Psoas muscle (tissue), 8 donors: Measurements from ENCODE around the gene ATAD5. TPM values are rescaled to one million over a fixed set of nuclear protein-coding genes. Genes with fewer than 3 reads are reported as not detected.

ENCODE experiments used
- ATAC-seq, 4 donors: fragments of 200-7000 bp; cut with Tn5 transposase; one replicate each; pipeline ENCODE4 v1.9.1; 2020; ENCODE audit warnings: moderate library complexity in 3 of 4, mild to moderate bottlenecking in 2 of 4
- DNase-seq, 2 donors: peaks; one replicate each; pipeline ENCODE4 v3.0.0-alpha.2; 2020
- H3K27ac ChIP-seq: fragments of 200-600 bp; one replicate; pipeline ENCODE4 v1.8.0; 2022
- H3K27me3 ChIP-seq, 3 donors: fragments of 200-600 bp in 1 of 3; one replicate each; pipeline versions ENCODE4 v1.6.1 to v1.8.0; 2013 to 2022; ENCODE audit warnings: low read length in 2 of 3, mild to moderate bottlenecking in 2 of 3, moderate library complexity in 1 of 3; ENCODE audit not compliant: insufficient read depth in 3 of 3
- H3K36me3 ChIP-seq, 2 donors: fragments of 200-600 bp in 1 of 2; one replicate each; pipeline versions ENCODE4 v1.6.1 to v1.8.0; 2013 to 2022; ENCODE audit warnings: low read depth in 1 of 2, mild to moderate bottlenecking in 1 of 2, moderate library complexity in 1 of 2; ENCODE audit not compliant: insufficient read depth in 1 of 2
- H3K4me1 ChIP-seq: fragments of 200-600 bp; one replicate; pipeline ENCODE4 v1.8.0; 2022
- H3K4me3 ChIP-seq: fragments of 200-600 bp; one replicate; pipeline ENCODE4 v1.8.0; 2022; ENCODE audit warnings: mild to moderate bottlenecking
- H3K9me3 ChIP-seq: fragments of 200-600 bp; one replicate; pipeline ENCODE4 v1.8.0; 2022
- WGBS, 3 donors: extraction: QIAGEN DNeasy Blood & Tissue Kit; methylation state at CpG; one replicate each; pipeline versions ENCODE4 v1.1.6 to v1.1.7; 2013; 5-methylcytosine and 5-hydroxymethylcytosine counted together
- intact Hi-C, 2 donors: fragments of 100-400 bp; cut with DNase I; formaldehyde crosslinking; loops; one replicate each; pipeline versions ENCODE4 v1.11.0 to v1.14.2; 2022
- polyA plus RNA-seq, 3 donors: library from polyadenylated mRNA; stranded (reverse); fragments of 200-250 nt; gene quantifications; one replicate each; pipeline ENCODE4 v1.2.3, GENCODE V29; 2013
- total RNA-seq, 4 donors: library from RNA; stranded (reverse); fragmentation: NEBNext Ultra II Directional in 2 of 4; extraction: Animal tissue kit (Norgen Biotek cat#: 25700) in 2 of 4; gene quantifications; one replicate each; pipeline versions ENCODE4 v1.2.1 to v1.2.4, GENCODE V29; 2021 to 2023
- TF ChIP-seq, protein P1 (sequence below): fragments of 200-600 bp; IDR thresholded peaks from one replicate; pipeline ENCODE4 v1.8.0; 2022; ENCODE audit warnings: antibody characterized with exemption
- donor health status: healthy with polysubstance abuse.
- donor health status: DM: no; HTN: no; CAD: no; lungs with moderate emphysema.
- donor health status: Bipolar disorder and iron deficiency.
- donor health status: healthy.
- donor health status: DM: yes; HTN: yes; CAD: no.
- donor health status: DM: no; HTN: no; CAD: no.
- donor health status: DM: no; HTN: no; CAD: no.
- donor health status: DM: yes; HTN: yes; CAD: no.

Gene ATAD5
- total and polyA plus RNA-seq, 7 donors, result 0.11 to 0.44 (median 0.19) TPM

GRCh38 chr17:30920282-30920681 is 88.5 kb downstream of the ATAD5 start:
- H3K27ac ChIP-seq, result no peak overlapping the region
- DNase-seq (peak; percentile 26 to 51), ATAC-seq (no peak)
- H3K4me1 ChIP-seq, result peaks cover 5% of the 10 kb centered on the region
- TF ChIP-seq, protein P1, sequence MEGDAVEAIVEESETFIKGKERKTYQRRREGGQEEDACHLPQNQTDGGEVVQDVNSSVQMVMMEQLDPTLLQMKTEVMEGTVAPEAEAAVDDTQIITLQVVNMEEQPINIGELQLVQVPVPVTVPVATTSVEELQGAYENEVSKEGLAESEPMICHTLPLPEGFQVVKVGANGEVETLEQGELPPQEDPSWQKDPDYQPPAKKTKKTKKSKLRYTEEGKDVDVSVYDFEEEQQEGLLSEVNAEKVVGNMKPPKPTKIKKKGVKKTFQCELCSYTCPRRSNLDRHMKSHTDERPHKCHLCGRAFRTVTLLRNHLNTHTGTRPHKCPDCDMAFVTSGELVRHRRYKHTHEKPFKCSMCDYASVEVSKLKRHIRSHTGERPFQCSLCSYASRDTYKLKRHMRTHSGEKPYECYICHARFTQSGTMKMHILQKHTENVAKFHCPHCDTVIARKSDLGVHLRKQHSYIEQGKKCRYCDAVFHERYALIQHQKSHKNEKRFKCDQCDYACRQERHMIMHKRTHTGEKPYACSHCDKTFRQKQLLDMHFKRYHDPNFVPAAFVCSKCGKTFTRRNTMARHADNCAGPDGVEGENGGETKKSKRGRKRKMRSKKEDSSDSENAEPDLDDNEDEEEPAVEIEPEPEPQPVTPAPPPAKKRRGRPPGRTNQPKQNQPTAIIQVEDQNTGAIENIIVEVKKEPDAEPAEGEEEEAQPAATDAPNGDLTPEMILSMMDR, result no peak
- H3K9me3 ChIP-seq, result no peaks in the 10 kb centered on the region
- WGBS, 3 donors, result 34 to 47% (median 41%) methylated on average over 4 of the region's 4 CpGs
- H3K27me3 ChIP-seq, result peaks cover 0 to 37% (median 12%) of the 10 kb centered on the region in 3 donors
- H3K4me3 ChIP-seq, result no peak overlapping the region
- no peaks in the 10 kb centered on the region for H3K36me3 ChIP-seq
- intact Hi-C loops, result no loop called here

DNA sequence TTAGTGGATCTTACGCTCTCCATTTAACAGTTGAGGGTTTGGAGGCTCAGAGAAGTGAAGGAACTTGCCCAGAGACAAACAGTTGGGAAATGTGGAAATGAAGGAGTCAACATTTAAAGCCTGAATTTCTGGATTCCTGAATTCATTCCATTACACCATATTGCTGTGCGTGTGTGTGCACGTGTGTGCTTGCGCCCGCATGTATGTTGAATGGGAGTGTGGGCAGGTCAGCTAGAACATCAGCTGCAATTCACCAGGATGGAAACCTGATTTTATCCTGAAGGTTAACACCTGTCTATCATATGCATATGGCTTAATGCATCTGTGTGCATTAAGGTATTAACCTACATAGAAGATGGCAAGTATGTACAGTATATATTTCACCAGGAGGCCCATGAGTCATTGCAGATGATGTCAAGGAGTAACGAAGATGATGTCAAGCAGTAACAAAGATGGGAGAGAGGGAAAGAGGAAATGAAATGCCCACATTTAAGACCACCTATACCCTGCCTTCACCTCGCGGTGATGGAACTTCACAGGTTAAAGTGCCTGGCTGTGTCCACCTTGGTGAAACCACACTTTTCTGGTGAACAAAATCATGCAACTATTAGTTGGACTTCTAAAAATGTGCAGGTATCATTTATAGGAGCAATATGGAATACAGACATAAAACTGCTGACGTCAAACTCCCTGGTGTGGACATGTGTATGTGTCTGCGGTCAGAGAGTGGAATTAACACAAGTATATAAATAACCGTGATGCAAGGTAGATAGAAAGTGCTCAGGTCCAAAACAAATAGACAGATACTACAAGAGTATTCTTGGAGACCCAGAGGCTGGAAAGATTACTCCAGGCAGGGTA is 89.1 kb downstream of the ATAD5 start:
- peak overlapping the region; percentile 71 for H3K4me3 ChIP-seq
- DNase-seq (no peak), ATAC-seq (no peak)
- 79 to 80% (median 80%) methylated on average over 11 of the region's 11 CpGs for WGBS, 3 donors
- H3K27me3 ChIP-seq, result peaks cover 0 to 43% (median 12%) of the 10 kb centered on the region in 3 donors
- H3K36me3 ChIP-seq, result no peaks in the 10 kb centered on the region
- H3K4me1 ChIP-seq, result peaks cover 5% of the 10 kb centered on the region
- no peaks in the 10 kb centered on the region for H3K9me3 ChIP-seq
- no peak overlapping the region for H3K27ac ChIP-seq
- TF ChIP-seq, protein P1, result no peak
- intact Hi-C loops, result no loop called here

DNA sequence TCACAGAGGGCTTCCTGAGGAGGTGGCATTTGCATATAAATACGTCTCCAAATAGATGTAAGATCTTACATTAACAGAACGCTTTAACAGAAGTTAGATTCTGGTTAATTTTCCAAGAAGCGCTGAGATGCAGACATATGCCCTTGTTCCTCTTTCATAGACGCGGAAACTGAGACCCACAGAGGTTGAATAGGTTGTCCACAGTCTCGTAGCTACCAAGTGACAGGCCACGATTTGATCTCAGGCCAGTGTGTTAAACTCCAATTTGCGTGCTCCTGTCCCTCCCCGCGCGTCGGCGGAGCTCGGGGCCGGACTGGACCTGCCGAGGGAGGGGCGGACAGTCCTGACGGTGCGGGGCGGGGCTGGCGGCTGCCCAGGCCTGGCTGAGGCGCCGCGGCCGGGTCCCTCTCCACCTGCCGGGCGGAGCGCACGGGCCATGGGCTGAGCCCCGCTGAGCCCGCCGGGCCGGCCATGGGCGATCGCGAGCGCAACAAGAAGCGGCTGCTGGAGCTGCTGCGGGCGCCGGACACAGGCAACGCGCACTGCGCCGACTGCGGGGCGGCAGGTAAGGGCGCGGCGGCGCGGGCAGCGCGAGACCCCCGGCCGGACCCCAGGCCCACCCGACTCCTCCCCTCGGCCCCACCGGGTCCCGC is 89.9 kb downstream of the ATAD5 start, which contains the start of gene ADAP2:
TSS of gene ADAP2 (plus strand) at position 402 of the 653 bp plus-strand sequence. CDS start at position 472, 70 bp downstream.
- DNase-seq (peak; percentile 59 to 64), ATAC-seq (peak; percentile 34 to 66 (median 56))
- 3 to 5% (median 4%) methylated on average over 35 to 60 of the region's 60 CpGs for WGBS, 3 donors
- intact Hi-C loops, result no loop called here
- TF ChIP-seq, protein P1, result no peak
- peak within 1 kb of the TSS; percentile 71 for H3K4me3 ChIP-seq
- H3K27me3 ChIP-seq, result peaks cover 0 to 49% (median 15%) of the 10 kb centered on the region in 3 donors
- H3K36me3 ChIP-seq, result no peaks in the 10 kb centered on the region
- H3K27ac ChIP-seq, result no peak within 1 kb of the TSS
- peaks cover 5% of the 10 kb centered on the region for H3K4me1 ChIP-seq
- H3K9me3 ChIP-seq, result no peaks in the 10 kb centered on the region

- WGBS, 3 donors, result 1 to 3% (median 2%) methylated on average over 41 to 66 of the region's 66 CpGs
- intact Hi-C loops, result no loop called here
- TF ChIP-seq, protein P1, result no peak
- peak; percentile 20 to 51 for DNase-seq
- peaks cover 5% of the 10 kb centered on the region for H3K4me1 ChIP-seq
- no peaks in the 10 kb centered on the region for H3K9me3 ChIP-seq
- ATAC-seq, result peak in 1 of 4 donors; percentile 46
- H3K27ac ChIP-seq, result no peak overlapping the region
- H3K4me3 ChIP-seq, result peak overlapping the region; percentile 71
- H3K27me3 ChIP-seq, result peaks cover 0 to 55% (median 15%) of the 10 kb centered on the region in 3 donors
- no peaks in the 10 kb centered on the region for H3K36me3 ChIP-seq
Measured at GRCh38 chr17:30922235-30923030, 90.7 kb downstream of the ATAD5 start.
